Measurements from ENCODE around the gene PLPP7.
"Not testable (repeated sequence)": the region's sequence is repeated elsewhere in the genome, so short reads cannot be mapped to it uniquely, and the experiment has no call there.

GRCh38 chr9:131339212-131339611, 49.7 kb downstream of the PLPP7 start:
- TF ChIP-seq CTCF (IDR thresholded peaks at IDR 0.05; ENCODE audit: insufficient read depth, low read depth, low read length); EZH2 (IDR thresholded peaks at IDR 0.05; ENCODE audit: insufficient read depth, low read length): not testable (repeated sequence)

All from astrocyte (in vitro differentiated cells and primary cell).